ENCODE measurements around the gene PHLPP1. TPM values are rescaled to one million over a fixed set of nuclear protein-coding genes. Genes with fewer than 3 reads are reported as not detected.

The PHLPP1 gene
- total RNA-seq (2014; rRNA removed) (14.1 and 22.5 TPM in 2 replicates), Bru-seq, nascent RNA (percentile 83 among the genes with signal in this experiment), BruChase-seq, experiment 1, labeled RNA remaining after a 6-hour chase (percentile 65 among the genes with signal in this experiment), BruChase-seq, experiment 2, labeled RNA remaining after a 2-hour chase (percentile 66 among the genes with signal in this experiment)
- long read RNA-seq, full-length matches to known transcripts = 6 of 44 reads
- long read RNA-seq, partial matches to known transcripts = 30 of 44 reads
- long read RNA-seq, other reads (novel, unspliced or antisense) = 8 of 44 reads

- BruUV-seq (replicated peaks) = no TSS peak
Observed at GRCh38 chr18:62715436-62715758, at the start of gene PHLPP1. TSS of gene PHLPP1 (plus strand) at chr18:62715541. CDS start at chr18:62715684, 143 bp downstream.

GRCh38 chr18:62669225-62669624, 46.1 kb upstream of the PHLPP1 start:
- H3K27me3 ChIP-seq (ENCODE audit: low read length) = no peaks in the 10 kb centered on the region
- no peak overlapping the region for H2AFZ ChIP-seq (ENCODE audit: low read length)
- no peak overlapping the region for H3K27ac ChIP-seq (ENCODE audit: low read length)
- no peak overlapping the region for H3K4me2 ChIP-seq (ENCODE audit: low read length)
- no peaks in the 10 kb centered on the region for H4K20me1 ChIP-seq (ENCODE audit: low read length)
- BruUV-seq (replicated peaks) = no TSS peak
- H3K36me3 ChIP-seq (ENCODE audit: low read depth, low read length) = no peaks in the 10 kb centered on the region
- no peaks in the 10 kb centered on the region for H3K9me2 ChIP-seq (replicated peaks; ENCODE audit: low read length)
- no peak overlapping the region for H3K4me3 ChIP-seq (ENCODE audit: low read length)
- no peaks in the 10 kb centered on the region for H3F3A ChIP-seq (ENCODE audit: low read length, unreplicated experiment)
- peaks cover 9% of the 10 kb centered on the region for H3K4me1 ChIP-seq (ENCODE audit: insufficient read depth, low read length)
- H3K9me3 ChIP-seq (ENCODE audit: low read length) = no peaks in the 10 kb centered on the region
- ATAC-seq (no peak), DNase-seq (no peak)
- H3K79me2 ChIP-seq (ENCODE audit: low read length) = no peaks in the 10 kb centered on the region
- no peak overlapping the region for H3K9ac ChIP-seq (ENCODE audit: low read length)
- ChIA-PET CTCF (no interaction called here), POLR2A (ENCODE audit: unreplicated experiment) (no interaction called here)
- intact Hi-C loops (cut with micrococcal nuclease) = no loop called here
- no peak for TF ChIP-seq EZH2phosphoT487 (IDR thresholded peaks at IDR 0.05; ENCODE audit: borderline replicate concordance, low read length)
- TF ChIP-seq EZH2 (IDR thresholded peaks at IDR 0.05; ENCODE audit: low read length, unreplicated experiment) = no peak

More at GRCh38 chr18:62715436-62715758, at the start of gene PHLPP1:
- Histone ChIP-seq H4K20me1 (ENCODE audit: low read length) (peaks cover 29% of the 10 kb centered on the region), H3F3A (ENCODE audit: low read length, unreplicated experiment) (no peaks in the 10 kb centered on the region), H3K9ac (ENCODE audit: low read length) (peak within 1 kb of the TSS; percentile 80), H3K9me2 (replicated peaks; ENCODE audit: low read length) (no peaks in the 10 kb centered on the region), H3K27me3 (ENCODE audit: low read length) (no peaks in the 10 kb centered on the region), H3K79me2 (ENCODE audit: low read length) (peaks cover 42% of the 10 kb centered on the region), H3K27ac (ENCODE audit: low read length) (peak within 1 kb of the TSS; percentile 51), H3K4me1 (ENCODE audit: insufficient read depth, low read length) (peaks cover 30% of the 10 kb centered on the region), H3K4me3 (ENCODE audit: low read length) (peak within 1 kb of the TSS; percentile 84), H3K9me3 (ENCODE audit: low read length) (no peaks in the 10 kb centered on the region), H2AFZ (ENCODE audit: low read length) (peak within 1 kb of the TSS; percentile 98), H3K36me3 (ENCODE audit: low read depth, low read length) (no peaks in the 10 kb centered on the region), H3K4me2 (ENCODE audit: low read length) (peak within 1 kb of the TSS; percentile 96)
- ChIA-PET POLR2A (ENCODE audit: unreplicated experiment) (interaction anchor here (0.6 to 0.7 kb wide), 6 partner anchors 19 to 765 kb away, joined by 3 to 10 read pairs (median 6); no protein-coding TSS in a partner anchor), CTCF (interaction anchor here (0.6 to 1.2 kb wide), 18 partner anchors 29 to 267 kb away, joined by 3 to 17 read pairs (median 4); no protein-coding TSS in a partner anchor)
- intact Hi-C loops (cut with micrococcal nuclease) = loop anchor here (1.0 to 5.0 kb wide), 7 partner anchors 131 to 528 kb away; partner anchors contain the start of genes PIGN, RELCH and ZCCHC2
- DNase-seq (no peak), ATAC-seq (no peak)
- TF ChIP-seq, protein P1, sequence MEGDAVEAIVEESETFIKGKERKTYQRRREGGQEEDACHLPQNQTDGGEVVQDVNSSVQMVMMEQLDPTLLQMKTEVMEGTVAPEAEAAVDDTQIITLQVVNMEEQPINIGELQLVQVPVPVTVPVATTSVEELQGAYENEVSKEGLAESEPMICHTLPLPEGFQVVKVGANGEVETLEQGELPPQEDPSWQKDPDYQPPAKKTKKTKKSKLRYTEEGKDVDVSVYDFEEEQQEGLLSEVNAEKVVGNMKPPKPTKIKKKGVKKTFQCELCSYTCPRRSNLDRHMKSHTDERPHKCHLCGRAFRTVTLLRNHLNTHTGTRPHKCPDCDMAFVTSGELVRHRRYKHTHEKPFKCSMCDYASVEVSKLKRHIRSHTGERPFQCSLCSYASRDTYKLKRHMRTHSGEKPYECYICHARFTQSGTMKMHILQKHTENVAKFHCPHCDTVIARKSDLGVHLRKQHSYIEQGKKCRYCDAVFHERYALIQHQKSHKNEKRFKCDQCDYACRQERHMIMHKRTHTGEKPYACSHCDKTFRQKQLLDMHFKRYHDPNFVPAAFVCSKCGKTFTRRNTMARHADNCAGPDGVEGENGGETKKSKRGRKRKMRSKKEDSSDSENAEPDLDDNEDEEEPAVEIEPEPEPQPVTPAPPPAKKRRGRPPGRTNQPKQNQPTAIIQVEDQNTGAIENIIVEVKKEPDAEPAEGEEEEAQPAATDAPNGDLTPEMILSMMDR (conservative IDR thresholded peaks at IDR 0.05; ENCODE audit: low read depth, low read length) = no peak
- TF ChIP-seq EZH2phosphoT487 (IDR thresholded peaks at IDR 0.05; ENCODE audit: borderline replicate concordance, low read length) (no peak), EZH2 (IDR thresholded peaks at IDR 0.05; ENCODE audit: low read length, unreplicated experiment) (no peak)

DNA sequence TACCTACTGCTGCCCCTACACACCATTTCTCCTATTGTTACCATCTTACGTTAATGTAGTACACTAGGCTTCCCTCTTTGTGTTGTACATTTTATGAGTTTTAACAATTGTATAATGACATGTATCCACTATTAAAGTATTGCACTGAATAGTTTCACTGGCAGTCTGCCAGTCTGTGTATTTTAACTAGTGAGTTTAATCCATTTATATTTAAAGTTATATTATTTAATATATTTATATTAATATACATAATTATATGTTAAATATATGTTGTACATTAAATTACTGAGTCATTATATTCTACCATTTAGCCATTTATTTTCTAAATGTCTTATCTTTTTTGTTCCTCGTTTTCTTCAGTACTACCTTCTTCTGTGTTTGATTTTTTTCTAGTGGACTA, 44.8 kb upstream of the PHLPP1 start:
- TF ChIP-seq EZH2phosphoT487 (IDR thresholded peaks at IDR 0.05; ENCODE audit: borderline replicate concordance, low read length) = no peak
- TF ChIP-seq, protein P1 (conservative IDR thresholded peaks at IDR 0.05; ENCODE audit: low read depth, low read length) = no peak
- no peak for TF ChIP-seq EZH2 (IDR thresholded peaks at IDR 0.05; ENCODE audit: low read length, unreplicated experiment)
- intact Hi-C loops (cut with micrococcal nuclease) = no loop called here
- POLR2A ChIA-PET (ENCODE audit: unreplicated experiment) = no interaction called here
- Histone ChIP-seq H3K27ac (ENCODE audit: low read length) (no peak overlapping the region), H2AFZ (ENCODE audit: low read length) (no peak overlapping the region), H3K79me2 (ENCODE audit: low read length) (no peaks in the 10 kb centered on the region), H4K20me1 (ENCODE audit: low read length) (no peaks in the 10 kb centered on the region), H3K36me3 (ENCODE audit: low read depth, low read length) (no peaks in the 10 kb centered on the region), H3K9me2 (replicated peaks; ENCODE audit: low read length) (no peaks in the 10 kb centered on the region), H3K9me3 (ENCODE audit: low read length) (no peaks in the 10 kb centered on the region), H3K4me1 (ENCODE audit: insufficient read depth, low read length) (peaks cover 6% of the 10 kb centered on the region; the same call in 1 of the 2 replicates), H3K9ac (ENCODE audit: low read length) (no peak overlapping the region), H3K4me2 (ENCODE audit: low read length) (no peak overlapping the region), H3K27me3 (ENCODE audit: low read length) (no peaks in the 10 kb centered on the region), H3F3A (ENCODE audit: low read length, unreplicated experiment) (no peaks in the 10 kb centered on the region), H3K4me3 (ENCODE audit: low read length) (no peak overlapping the region)
- CTCF ChIA-PET = no interaction called here
- DNase-seq = no peak
- BruUV-seq (replicated peaks) = no TSS peak
- no peak for ATAC-seq

Data from PC-3 (cell line).